ENCODE results near the gene CYP51A1.
"Not testable (repeated sequence)": the region's sequence is repeated elsewhere in the genome, so short reads cannot be mapped to it uniquely, and the experiment has no call there.

CYP51A1 gene

DNA sequence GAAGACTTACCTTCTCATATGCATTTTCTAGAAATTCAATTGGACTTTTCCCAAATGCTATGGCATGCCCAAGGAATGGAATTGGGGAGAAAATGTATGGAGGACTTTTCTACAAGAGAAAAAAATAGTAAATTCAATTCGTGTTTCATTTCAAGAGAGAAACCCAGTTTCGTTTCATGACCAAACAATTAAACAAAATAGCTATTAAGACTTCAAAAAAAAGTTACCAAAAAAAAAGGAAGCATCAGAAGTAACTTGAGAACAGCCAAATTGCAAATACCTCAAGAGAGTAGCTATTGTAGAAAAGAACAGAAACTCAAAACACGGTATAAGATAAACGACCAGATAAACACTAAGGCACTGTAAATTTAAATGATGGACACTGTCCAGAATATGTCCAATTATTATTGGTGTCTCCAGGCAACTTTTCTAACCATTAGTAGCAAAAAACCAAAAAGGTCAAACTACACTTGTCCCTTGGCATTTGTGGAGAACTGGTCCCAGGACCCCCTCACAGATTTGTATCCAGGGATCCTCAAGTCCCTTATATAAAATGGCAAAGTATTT is 2.4 kb downstream of the CYP51A1 start:
- H3K27me3 ChIP-seq, result no peaks in the 10 kb centered on the region
- TF ChIP-seq Cebpa-rat (IDR thresholded peaks at IDR 0.05), result no peak
- H3K36me3 ChIP-seq, result peaks cover 37% of the 10 kb centered on the region
- no peak overlapping the region for H3K9ac ChIP-seq
- no peak overlapping the region for H3K27ac ChIP-seq
- H3K4me2 ChIP-seq, result peak overlapping the region; percentile 83; the same call in 1 of the 2 replicates
- no peaks in the 10 kb centered on the region for H3K9me3 ChIP-seq
- H3K4me3 ChIP-seq, result no peak overlapping the region
- peaks cover 26% of the 10 kb centered on the region for H3K4me1 ChIP-seq
- H4K20me1 ChIP-seq, result peaks cover 19% of the 10 kb centered on the region; the same call in 1 of the 2 replicates

DNA sequence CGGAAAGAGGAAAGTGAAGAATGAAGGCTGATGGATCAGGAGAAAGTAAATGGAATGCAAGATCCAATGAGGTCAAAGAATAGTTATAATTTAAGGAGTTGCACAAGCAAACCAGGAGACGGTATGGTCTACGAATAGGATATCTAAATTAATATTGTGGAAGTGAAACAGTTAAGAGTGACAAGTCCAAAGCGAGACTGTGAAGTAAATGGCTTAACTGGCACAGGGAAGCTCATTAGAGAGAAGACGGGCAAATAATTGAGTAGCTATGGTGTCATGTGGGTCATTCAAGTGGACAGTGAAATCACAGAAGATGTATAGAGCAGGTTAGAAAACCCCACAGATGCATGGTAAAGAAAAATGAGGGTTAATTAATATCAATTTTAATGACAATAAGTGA is 3.2 kb downstream of the CYP51A1 start:
- Histone ChIP-seq H3K9ac (no peak overlapping the region), H3K9me3 (no peaks in the 10 kb centered on the region), H3K4me3 (no peak overlapping the region), H3K4me2 (no peak overlapping the region), H4K20me1 (peaks cover 19% of the 10 kb centered on the region; the same call in 1 of the 2 replicates), H3K27me3 (no peaks in the 10 kb centered on the region), H3K4me1 (peaks cover 26% of the 10 kb centered on the region), H3K27ac (no peak overlapping the region), H3K36me3 (peaks cover 44% of the 10 kb centered on the region)
- no peak for TF ChIP-seq Cebpa-rat (IDR thresholded peaks at IDR 0.05)

DNA sequence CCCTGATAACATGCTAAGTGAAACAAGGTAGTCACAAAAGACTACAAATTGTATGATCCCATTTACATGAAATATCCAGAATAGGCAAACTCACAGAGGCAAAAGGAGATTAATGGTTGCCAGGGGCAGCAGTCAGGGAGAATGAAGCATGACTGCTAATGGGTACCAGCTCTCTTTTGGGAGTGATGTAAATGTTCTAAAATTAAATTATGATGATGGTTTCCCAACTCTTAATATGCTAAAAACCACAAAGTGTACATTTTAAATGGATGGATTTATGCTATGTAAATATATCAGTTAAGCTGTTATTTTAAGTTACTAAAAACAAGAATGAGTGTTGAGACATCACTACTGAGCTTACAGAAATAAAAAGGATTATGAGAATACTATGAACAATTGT is 12.6 kb downstream of the CYP51A1 start:
- H3K4me1 ChIP-seq, result no peaks in the 10 kb centered on the region
- no peaks in the 10 kb centered on the region for H3K27me3 ChIP-seq
- H4K20me1 ChIP-seq, result no peaks in the 10 kb centered on the region; the same call in 1 of the 2 replicates
- H3K36me3 ChIP-seq, result peaks cover 89% of the 10 kb centered on the region
- peaks cover 10% of the 10 kb centered on the region for H3K9me3 ChIP-seq
- no peak overlapping the region for H3K27ac ChIP-seq
- no peak overlapping the region for H3K9ac ChIP-seq
- no peak overlapping the region for H3K4me3 ChIP-seq
- H3K4me2 ChIP-seq, result no peak overlapping the region
- TF ChIP-seq Cebpa-rat (IDR thresholded peaks at IDR 0.05), result no peak

DNA sequence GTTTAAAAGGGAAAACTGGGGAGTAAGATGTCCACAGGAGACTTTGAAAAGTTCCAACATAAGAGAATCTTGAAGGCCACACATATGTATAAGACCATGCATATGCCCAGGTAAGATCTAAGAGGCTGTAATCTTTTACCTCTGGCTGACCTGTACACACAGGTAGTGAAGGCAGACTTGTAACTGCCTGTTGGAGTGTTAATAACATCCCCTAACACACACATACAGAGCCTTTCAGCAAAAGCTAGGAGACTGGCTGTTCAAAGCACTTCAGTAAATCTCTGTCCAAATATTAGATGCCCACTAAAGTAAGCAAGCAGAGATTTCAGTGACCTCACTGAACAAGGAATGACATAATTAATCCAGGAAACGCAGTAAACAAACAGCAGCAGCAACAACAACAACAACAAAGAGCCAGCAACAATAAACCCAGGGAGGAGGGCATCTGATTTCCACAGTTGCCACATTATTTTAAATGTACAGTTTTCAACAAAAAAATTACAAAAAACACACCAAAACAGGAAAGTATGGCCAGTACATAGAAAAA is 15.0 kb downstream of the CYP51A1 start:
- Histone ChIP-seq H3K4me2 (no peak overlapping the region), H3K36me3 (peaks cover 87% of the 10 kb centered on the region), H3K27me3 (no peaks in the 10 kb centered on the region), H3K9ac (no peak overlapping the region), H3K27ac (no peak overlapping the region), H3K4me1 (no peaks in the 10 kb centered on the region), H4K20me1 (no peaks in the 10 kb centered on the region; the same call in 1 of the 2 replicates), H3K4me3 (no peak overlapping the region), H3K9me3 (peaks cover 10% of the 10 kb centered on the region)
- TF ChIP-seq Cebpa-rat (IDR thresholded peaks at IDR 0.05), result no peak

DNA sequence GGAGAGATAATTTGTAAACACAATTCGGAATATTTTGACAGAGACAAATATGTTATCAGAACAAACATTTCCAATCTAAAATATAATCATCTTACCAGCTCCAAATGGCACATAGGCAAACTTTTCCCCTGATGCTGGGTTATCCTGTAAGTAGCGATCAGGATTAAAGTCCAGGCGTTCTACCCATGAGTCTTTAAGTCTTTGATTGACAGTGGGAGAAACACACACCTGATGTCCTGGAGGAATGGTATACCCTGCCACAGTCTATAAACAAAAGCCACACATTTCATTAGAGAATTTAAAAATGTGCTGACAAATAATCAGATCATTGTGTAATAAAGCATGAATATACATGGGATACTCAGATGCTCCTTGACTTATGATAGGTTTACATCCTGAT is 17.3 kb downstream of the CYP51A1 start:
- peaks cover 10% of the 10 kb centered on the region for H3K9me3 ChIP-seq
- H3K4me3 ChIP-seq, result no peak overlapping the region
- peaks cover 75% of the 10 kb centered on the region for H3K36me3 ChIP-seq

DNA sequence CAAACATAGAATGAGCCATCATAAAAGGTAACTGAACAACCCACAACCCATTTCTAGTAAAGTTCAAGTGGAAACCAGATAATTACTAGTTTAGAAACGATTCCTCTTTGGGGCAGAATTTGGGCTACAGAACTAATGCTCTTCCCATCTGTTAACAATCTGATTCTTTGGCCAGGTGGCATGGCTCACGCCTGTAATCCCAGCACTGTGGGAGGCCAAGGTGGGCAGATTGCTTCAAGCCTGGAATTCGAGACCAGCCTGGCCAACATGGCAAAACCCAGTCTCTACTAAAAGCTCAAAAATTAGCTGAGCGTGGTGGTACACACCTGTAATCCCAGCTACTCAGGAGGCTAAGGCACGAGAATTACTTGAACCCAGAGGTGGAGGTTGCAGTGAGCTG is 18.5 kb downstream of the CYP51A1 start:
- no peak for TF ChIP-seq Cebpa-rat (IDR thresholded peaks at IDR 0.05)
- Histone ChIP-seq H3K4me2 (no peak overlapping the region), H3K9me3 (no peaks in the 10 kb centered on the region; the same call in 1 of the 2 replicates), H3K4me1 (peaks cover 5% of the 10 kb centered on the region), H4K20me1 (no peaks in the 10 kb centered on the region; the same call in 1 of the 2 replicates), H3K27me3 (no peaks in the 10 kb centered on the region), H3K9ac (no peak overlapping the region), H3K27ac (no peak overlapping the region), H3K4me3 (no peak overlapping the region), H3K36me3 (peaks cover 74% of the 10 kb centered on the region)

More for the DNA sequence above, 17.3 kb downstream of the CYP51A1 start:
- H3K4me1 ChIP-seq, result no peaks in the 10 kb centered on the region
- no peak for TF ChIP-seq Cebpa-rat (IDR thresholded peaks at IDR 0.05)
- H3K27me3 ChIP-seq, result no peaks in the 10 kb centered on the region
- no peaks in the 10 kb centered on the region; the same call in 1 of the 2 replicates for H4K20me1 ChIP-seq
- H3K9ac ChIP-seq, result no peak overlapping the region
- H3K27ac ChIP-seq, result no peak overlapping the region
- H3K4me2 ChIP-seq, result no peak overlapping the region

DNA sequence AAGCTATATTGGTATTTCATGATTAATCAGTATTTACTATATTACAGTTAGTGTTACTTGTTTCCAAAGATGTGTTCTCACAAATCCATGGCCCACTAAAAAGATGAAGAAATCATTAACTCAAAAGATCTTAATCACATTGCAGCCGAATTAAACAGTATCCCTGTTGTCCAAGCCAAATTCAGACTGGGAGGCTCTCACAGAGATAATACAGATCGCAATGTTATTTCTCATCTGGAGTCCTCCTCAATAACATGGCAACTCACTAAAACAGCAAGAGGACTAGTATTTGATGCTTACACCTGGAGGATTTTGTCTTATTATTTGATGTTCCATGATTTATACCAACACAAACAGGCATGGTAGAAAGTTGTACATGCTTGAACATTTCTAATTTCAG is 23.4 kb downstream of the CYP51A1 start:
- no peak for TF ChIP-seq Cebpa-rat (IDR thresholded peaks at IDR 0.05)
- Histone ChIP-seq H3K9ac (no peak overlapping the region), H4K20me1 (no peaks in the 10 kb centered on the region), H3K4me3 (no peak overlapping the region), H3K9me3 (no peaks in the 10 kb centered on the region), H3K4me1 (peaks cover 5% of the 10 kb centered on the region), H3K27ac (no peak overlapping the region), H3K4me2 (no peak overlapping the region), H3K36me3 (peaks cover 74% of the 10 kb centered on the region), H3K27me3 (no peaks in the 10 kb centered on the region)

DNA sequence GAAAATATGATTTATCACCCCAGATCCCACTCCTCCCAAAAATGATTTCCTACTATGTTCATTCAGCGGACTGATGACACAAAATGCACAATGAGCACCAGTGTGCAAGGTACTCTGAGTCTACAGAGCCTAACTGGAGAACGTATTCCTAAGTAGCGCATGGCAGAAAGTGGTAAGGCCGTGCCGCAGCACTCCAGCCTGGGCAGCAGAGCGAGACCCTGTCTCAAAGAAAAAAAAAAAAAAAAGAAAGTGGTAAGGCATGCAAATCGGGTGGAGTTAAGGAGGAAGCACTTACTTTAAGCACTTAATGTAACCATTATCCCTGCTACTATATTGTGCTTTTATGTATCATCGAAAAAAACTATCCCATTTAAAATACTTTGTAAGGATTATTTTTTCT is 25.5 kb downstream of the CYP51A1 start:
- H3K4me2 ChIP-seq, result no peak overlapping the region
- H3K9me3 ChIP-seq, result no peaks in the 10 kb centered on the region
- no peak for TF ChIP-seq Cebpa-rat (IDR thresholded peaks at IDR 0.05)
- H3K27ac ChIP-seq, result no peak overlapping the region
- no peak overlapping the region for H3K4me3 ChIP-seq
- H3K9ac ChIP-seq, result no peak overlapping the region
- H3K27me3 ChIP-seq, result no peaks in the 10 kb centered on the region
- H4K20me1 ChIP-seq, result no peaks in the 10 kb centered on the region
- peaks cover 5% of the 10 kb centered on the region for H3K4me1 ChIP-seq
- H3K36me3 ChIP-seq, result peaks cover 76% of the 10 kb centered on the region

DNA sequence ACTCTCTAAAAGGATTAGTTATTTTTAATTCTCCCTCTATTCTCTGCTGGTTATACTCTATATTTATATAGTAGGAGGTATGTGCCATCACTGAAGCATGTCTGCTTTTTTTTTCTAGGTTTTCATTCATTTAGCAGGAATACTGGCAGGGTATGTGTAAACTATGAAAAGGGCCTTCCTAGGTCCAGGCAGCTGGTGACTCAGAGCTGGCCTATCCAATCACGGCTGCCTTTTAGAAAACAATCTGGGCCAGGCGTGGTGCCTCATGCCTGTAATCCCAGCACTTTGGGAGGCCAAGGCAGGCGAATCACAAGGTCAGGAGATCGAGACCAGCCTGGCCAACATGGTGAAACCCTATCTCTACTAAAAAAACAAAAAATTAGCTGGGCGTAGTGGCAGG is 31.4 kb downstream of the CYP51A1 start:
- not testable (repeated sequence) for H3K4me2 ChIP-seq, H3K9me3 ChIP-seq, H3K4me3 ChIP-seq, H3K27me3 ChIP-seq, H3K27ac ChIP-seq, H4K20me1 ChIP-seq, H3K9ac ChIP-seq, H3K4me1 ChIP-seq
- peaks cover 93% of the 10 kb centered on the region for H3K36me3 ChIP-seq

DNA sequence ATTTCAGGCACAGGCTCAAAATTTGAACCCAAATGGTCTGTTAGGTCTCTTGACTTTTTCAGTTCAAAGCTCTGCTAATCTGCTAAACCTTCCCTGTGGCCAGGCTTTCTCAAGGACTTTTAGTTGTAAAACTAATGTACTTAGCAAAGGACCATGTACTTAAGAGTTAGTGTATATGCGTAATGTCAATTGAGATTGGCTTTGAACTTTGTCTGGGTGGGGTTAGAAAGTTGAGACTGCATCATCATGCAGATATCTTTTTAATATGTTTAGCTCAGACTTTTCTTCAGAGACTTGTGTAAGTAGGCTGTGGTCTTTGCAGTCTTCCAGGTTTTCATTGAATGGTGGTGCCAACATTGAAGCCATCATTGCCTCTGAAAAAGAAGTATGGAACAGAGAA is 33.7 kb downstream of the CYP51A1 start:
- no peaks in the 10 kb centered on the region for H3K9me3 ChIP-seq
- no peak overlapping the region for H3K27ac ChIP-seq
- no peak overlapping the region for H3K4me3 ChIP-seq
- H3K9ac ChIP-seq, result no peak overlapping the region
- H3K36me3 ChIP-seq, result peaks cover 93% of the 10 kb centered on the region
- H3K27me3 ChIP-seq, result no peaks in the 10 kb centered on the region
- no peak for TF ChIP-seq Cebpa-rat (IDR thresholded peaks at IDR 0.05)
- no peaks in the 10 kb centered on the region for H3K4me1 ChIP-seq
- H3K4me2 ChIP-seq, result no peak overlapping the region
- H4K20me1 ChIP-seq, result no peaks in the 10 kb centered on the region
